SK-N-DZ (cell line): ENCODE measurements around the gene KRT7. TPM values are rescaled to one million over a fixed set of nuclear protein-coding genes. Genes with fewer than 3 reads are reported as not detected.

Source experiments
- DNase-seq: peaks from one replicate; pipeline ENCODE4 v3.0.0-alpha.2; 2015; ENCODE audit warnings: low spot score
- polyA plus RNA-seq, 2 experiments: library from polyadenylated mRNA; depleted of rRNA; stranded (reverse); fragments of >200 nt; gene quantifications; 2 replicates each; pipeline ENCODE4 v1.2.3, GENCODE V29; 2014

KRT7 gene
- not detected in 2 replicates for polyA plus RNA-seq (2014; cell fraction: cytosol; rRNA removed)
- not detected in 2 replicates for polyA plus RNA-seq (2014; cell fraction: nucleus; rRNA removed)

DNA sequence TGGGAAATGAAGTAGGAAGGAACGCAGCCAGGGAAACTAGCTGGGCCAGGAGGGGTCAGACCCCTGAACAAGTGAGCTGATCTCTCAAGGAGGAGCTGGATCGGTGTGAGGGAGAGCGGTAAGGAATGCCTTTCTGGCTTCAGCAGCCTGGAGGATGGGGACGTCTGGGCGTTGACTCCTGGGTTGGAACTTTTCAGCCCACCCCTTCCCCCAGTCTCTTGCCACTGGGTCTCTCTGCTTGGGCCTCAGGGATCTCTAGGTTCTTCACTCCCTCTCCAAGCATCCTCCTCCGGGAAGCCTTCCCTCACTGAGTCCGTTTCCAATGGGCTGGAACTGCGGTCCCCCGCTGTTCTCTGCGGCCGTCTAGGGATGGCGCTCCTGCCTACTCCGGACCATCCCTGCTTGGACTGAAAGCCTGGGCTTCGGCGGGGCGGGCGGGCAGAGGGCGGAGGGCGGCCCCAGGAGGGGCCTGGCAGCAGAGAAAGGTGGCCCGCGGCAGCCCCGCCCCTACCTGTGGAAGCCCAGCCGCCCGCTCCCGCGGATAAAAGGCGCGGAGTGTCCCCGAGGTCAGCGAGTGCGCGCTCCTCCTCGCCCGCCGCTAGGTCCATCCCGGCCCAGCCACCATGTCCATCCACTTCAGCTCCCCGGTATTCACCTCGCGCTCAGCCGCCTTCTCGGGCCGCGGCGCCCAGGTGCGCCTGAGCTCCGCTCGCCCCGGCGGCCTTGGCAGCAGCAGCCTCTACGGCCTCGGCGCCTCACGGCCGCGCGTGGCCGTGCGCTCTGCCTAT lies at the start of gene KRT7:
Gene KRT7 (plus strand): TSS at position 570 of the 788 bp plus-strand sequence. CDS start 54 bp downstream, at position 624.
- no peak for DNase-seq

DNA sequence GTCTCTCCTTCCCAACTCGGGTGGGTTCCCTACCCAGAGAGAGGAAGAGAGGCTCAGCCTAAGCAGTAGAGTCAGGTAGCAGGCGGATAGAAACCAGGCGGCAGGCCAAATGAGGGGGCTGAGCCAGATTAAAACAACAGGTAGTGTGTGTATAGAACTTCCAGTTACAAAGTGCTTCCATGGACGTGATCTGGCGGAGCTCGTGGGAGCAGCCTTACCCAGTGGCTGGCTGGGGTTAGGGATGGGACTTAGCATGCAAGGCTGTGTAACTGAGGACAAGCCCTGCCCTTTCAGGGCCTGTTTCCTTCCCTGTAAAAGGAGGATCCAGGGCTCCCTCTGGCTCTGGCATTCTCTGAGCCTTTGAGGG lies 49.5 kb upstream of the KRT7 start:
- DNase-seq = no peak

DNA sequence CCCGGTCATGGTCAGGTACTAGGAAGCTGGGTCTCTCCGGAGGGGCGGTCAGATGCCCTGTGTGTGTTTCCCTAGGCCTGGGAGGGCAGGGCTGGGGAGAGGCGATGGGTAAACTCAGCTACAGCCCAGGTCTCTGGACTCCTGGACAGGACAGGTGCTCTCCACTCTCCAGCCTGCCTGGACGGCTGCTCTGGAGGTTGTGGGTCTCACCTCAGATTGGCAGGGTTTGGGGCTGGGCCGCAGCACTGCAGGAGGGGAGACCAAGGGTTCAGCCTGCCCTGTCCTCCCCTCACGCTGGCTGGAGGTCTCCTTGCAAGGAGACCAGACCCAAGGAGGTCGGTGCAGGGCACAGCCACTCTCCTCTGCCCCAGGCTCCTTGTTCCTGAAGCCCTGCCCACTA lies 49.1 kb upstream of the KRT7 start:
- DNase-seq = no peak

DNA sequence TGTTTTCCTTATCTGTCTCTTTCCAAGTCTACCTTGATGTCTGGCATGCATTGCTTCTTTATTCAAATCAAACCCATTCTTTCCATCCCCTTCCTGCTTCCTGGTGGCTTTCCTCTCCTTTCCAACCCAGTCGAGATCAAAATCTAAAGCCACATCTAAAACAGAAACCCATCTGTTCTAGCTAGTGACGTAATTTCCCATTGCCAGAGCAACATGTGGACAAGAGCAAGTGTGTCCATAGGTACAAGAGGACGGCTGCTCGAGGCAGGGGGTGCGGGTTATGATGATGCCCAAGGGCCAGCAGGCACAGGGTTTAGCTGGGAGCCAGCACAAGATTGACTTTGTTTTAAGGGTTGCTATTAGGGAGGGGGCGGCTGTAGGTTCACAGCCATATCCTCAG lies 48.2 kb upstream of the KRT7 start:
- no peak for DNase-seq

DNA sequence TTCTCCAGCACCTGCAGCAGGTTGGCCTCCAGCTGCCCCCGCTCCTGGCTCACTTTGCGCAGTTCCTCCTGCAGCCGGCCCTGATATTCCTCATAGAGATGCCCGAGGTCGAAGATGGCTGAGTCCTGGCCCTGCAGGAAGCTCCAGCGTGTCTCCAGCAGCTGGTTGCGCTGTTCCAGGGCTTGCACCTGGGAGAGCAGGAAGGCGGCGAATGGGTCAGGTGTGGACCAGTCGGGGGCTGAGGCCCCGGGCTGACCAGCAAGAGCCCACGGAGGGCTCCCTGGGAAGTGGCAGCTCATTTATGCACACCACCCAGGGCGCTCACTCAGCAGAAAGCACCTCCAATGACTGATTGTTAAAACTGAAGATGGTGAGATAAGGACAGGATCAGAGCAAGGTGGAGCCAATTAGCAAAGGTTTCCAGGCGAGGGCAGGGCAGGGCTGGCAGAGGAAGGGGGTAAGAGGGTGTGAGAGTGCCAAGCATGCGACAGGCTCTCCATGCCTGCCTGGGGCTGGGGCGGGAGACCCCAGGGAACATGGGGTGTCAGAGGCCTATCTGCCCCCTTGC lies 47.6 kb upstream of the KRT7 start:
- DNase-seq = no peak

DNA sequence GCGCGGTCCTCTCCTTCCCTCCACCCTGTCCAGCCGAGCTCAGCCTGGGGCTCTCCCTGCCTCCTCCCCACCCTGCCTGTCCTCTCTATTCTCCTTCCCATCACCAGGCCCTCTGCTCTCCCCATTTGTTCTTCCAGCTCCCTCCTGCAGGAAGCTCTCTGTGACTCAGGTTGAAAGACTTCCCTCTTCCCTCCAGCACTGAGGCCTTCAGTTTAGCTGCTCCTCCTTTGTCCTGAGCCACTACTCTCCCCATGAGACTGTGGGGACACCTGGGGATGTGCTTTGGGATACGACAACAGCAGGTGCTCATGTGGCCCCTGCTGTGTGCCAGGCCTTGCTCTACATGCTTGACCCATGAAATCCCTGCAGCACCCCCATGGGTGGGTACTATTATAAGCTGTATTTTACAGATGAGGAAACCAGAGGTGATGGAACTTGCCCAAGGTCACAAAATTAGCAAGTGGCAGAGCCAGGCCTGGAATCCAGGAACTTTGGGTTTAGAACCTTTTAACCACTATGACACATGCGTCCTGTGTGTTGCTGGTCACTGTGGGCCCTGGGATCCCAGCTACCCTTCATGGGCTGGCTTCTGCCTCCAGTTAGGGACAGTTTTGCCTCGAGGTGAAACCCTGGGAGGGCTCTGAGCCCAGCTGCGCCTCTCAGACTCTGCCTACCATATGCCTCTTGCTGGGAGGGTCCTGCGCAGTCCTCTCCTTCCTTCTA lies 46.8 kb upstream of the KRT7 start:
- no peak for DNase-seq

DNA sequence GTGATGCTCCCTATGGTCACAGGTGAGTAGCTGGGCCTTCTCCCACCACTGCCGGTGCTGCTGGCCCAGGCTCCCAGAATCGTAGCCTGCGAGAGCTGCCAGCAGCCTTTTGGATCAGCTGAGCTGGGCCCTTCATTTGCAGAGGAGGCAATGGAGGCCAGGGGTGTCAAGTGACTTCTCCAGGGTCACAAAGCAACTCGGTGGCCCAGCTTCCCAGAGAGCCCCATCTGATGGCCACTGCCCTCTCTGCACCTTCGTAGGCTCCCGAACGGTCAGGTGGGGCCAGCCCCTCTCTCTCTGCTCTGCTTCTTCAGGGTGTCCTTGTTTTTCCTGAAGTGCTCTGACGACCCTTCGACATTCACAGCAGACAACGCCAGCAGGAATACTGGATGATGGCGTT lies 45.8 kb upstream of the KRT7 start:
- DNase-seq = no peak

DNA sequence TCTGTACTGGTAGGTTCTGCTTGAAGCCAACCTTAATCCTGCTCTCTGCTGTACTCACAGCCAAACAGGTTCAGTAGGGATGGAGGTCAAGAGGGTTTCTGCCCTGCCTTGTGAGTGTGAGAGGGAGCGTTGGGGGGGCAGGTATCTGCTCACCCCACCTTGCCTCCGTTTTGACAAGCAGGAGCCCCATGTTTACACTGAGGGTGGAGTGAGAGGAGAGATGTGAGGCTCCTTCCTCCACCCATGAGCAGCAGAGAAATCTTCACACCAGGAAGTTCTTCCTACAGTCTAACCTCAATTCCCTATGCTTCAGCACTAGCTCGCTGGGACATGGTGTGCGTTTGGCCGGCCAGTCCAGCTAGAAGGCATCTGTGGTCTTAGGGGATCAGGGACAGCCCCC lies 45.4 kb upstream of the KRT7 start:
- no peak for DNase-seq

DNA sequence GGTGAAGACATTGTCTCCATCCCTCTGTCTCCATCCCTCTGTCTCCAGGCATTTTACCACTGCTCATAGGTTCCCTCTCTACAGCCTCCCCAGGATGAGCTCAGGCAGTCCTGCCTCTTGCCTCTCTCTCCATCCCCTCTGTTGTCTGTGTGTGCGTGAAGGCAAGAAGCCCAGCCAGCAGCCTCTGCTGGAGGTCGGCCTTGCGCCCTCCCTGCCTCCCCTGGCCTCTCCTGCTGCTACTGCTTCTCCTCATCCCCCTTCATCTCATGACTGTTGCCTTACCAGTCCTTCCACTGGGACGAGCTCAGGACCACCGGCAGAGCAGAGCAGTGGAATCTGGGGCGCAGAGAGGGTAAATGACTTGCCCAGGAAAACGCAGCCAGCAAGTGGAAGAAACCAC lies 44.4 kb upstream of the KRT7 start:
- DNase-seq = no peak

DNA sequence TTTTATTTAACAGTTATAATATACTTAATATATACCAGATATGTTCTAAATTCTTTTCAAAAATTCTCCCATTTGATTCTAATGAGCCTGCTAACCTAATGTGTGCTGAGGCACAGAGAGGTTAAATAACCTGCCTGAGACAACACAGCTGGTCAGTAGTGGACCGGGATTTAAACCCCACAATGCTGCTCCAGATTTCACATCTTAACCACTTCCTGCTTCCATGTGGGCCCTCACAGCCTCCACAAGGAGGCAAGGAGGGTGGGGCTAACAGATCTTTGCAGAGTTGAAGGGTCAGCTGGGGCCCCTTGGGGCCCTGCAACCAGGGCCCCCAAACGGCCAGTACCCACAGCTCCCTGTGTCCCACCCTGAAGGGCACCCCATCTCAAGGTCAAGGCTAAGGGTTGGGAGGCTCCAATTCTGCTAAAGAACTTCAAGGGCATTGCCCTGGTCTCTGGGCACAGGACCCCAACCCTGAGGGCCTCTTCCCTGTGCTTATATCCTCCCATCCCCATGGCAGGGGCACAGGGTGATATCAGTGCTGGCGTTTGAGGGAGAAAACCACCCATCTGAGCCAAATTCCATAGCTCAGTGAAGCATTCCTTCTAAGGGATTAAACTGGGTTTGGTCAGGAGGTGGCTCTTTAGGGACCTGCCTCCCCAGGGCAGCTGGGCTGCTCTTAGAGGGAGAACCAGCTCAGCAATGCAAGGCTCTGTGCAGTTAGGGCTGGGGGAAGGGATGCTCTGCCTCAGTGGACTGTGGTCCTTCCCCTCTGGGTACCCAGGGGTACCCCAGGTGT lies 43.5 kb upstream of the KRT7 start:
- DNase-seq = no peak

DNA sequence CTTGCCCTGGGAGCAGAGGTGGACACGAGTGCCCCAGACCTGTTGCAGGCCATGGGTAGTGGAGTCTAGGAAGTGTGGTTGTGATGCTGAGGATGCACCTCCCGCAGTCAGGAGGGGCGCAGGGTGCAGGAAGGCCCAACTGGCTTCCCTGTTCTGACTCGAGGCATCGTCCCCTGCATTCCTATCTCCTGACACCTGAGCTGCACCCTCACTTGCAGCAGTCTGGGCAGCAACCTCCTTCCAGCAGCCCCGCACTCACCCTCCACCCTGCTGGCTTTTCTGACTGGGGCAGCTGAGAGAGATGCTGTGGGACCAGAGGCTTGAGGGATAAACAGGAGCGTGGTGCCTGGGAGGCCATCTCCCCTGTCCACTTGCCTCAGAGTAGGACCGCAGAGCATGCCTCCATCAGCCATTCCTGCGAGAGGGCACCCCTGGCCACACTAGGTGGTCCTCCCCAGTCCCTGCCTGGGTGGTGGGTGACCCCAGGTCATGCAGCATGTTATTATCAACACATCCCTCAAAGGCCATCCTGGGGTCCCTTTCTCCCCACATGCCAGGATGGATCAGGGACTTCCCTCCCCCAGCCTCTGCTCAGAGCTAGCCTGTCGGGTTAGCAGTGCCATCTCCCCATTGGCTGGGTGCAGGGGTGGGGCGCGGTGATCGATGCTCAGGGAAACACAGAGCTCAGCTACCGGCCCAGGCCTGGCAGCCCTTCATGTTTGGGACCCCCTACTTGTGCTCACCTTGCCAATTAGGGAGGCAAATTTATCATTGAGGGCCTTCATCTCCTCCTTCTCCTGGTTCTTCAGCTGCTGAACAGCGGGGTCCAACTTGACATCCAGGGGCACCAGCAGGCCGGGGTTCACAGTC lies 41.9 kb upstream of the KRT7 start:
- no peak for DNase-seq

DNA sequence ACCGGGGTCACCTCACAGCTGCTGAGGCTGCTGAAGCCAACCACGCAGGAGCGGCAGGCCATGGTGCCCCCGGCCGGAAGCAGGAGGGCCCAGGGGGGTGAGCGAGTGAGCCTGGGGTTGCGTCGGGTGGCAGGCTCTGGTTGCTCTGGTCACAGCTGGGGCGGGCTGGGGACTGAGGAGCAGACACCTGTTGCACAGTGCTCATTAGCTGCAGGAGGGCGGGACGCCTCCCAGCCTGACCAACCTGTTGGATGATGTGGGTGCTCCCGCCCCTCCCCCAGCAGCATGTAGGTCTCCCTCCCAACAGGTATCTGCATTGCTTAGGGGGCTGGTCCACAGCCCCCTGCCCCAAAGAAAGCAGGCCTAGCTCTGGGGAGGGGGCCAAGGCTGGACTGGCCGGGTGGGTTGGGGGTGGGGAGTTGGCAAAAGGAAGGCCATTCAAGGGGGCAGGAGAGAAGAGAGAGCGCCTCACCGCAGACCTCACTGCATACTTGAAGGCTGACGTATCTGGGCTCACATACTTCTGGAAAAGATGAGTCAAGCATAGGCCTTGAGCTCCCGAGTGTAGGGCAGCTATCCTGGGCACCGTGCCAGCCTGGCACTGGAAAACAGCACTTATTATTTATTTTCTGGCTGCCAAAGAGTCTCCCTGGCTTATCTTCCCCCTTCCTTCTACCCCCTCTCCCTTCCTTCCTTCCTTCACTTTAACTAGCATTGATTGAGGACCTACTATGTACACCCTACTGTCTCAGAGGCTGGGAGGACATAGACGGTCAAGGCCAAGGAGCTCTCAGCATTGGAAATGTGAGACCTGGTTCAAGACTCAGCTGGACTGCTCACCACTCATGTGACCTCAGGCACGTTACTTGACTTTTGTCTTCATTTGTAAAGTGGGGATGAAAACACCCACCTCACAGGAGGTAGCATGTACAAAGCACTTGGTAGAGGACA lies 40.9 kb upstream of the KRT7 start, which contains the start of gene KRT80:
Gene KRT80 (minus strand): TSS at position 174 of the 951 bp plus-strand sequence. CDS start 112 bp downstream, at position 62.
- no peak for DNase-seq

DNA sequence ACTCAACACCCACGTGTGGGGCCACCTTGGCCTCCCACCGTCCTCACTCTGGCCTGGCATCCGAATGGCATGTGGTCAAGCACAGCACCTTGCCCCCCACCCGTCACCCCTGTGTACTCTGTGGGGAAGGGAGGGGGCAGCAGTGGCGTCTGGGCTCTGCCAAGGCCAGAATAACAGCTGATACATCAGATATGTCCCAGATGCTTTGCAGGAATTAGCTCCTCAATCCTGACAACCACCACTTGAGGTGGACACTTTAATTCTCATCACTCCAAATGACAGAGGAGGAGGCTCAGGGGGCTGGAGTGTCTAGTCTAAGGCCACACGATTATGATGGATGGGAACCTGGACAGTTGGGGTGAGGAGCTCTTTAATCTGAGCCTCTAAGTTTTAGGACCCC lies 39.5 kb upstream of the KRT7 start:
- no peak for DNase-seq

DNA sequence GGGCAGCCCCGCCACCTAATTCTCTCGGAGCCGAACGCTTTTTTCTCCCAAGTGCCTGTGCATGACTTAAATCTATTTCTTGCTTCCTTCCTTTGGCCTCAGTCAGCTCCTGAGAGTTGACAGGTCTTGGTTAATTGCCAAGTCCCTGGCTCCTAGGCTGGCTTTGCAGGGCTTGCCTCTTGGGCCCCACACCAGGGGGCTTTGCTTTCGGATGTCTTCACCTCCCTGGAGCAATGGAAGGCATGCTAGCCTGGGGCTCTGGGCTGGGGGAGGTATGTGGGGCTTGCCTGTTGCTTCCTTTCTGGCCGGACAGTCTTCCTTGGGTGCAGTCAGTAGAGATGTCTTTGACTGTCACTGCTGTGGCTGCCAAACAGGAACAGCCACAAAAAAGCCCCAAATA lies 39.1 kb upstream of the KRT7 start:
- DNase-seq = no peak

DNA sequence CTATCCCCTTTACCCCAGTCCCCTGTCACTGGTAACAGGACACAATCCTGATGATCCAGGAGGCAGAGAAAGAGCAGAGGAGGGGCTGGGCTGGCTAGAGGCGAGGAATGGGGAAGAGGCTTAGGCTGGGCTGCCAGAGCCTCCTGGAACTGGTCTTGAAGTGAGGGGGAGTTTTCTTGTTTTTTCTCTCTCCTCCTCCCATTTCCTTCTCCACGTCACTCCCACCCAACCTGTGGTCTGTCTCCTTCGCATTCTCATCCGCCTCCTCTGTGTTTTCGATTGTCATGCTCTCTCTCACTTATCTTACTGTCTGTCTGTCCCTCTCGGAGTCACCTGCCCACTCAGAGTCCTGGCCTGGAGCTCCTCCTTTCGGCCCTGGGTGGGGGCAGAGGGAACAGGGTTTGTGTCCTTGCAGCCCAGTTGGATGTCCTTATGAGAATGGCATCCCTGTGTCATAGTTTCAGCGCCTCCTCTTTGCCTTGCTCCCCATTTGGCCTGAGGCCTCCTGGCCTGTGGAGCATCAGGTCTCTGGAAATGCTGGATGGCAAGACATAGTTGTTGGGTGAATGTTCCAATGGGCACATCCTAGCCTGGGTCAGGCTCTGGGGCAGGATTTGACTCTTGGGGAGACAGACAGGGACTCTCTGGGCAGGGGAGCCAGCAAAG lies 37.8 kb upstream of the KRT7 start:
- DNase-seq = no peak

DNA sequence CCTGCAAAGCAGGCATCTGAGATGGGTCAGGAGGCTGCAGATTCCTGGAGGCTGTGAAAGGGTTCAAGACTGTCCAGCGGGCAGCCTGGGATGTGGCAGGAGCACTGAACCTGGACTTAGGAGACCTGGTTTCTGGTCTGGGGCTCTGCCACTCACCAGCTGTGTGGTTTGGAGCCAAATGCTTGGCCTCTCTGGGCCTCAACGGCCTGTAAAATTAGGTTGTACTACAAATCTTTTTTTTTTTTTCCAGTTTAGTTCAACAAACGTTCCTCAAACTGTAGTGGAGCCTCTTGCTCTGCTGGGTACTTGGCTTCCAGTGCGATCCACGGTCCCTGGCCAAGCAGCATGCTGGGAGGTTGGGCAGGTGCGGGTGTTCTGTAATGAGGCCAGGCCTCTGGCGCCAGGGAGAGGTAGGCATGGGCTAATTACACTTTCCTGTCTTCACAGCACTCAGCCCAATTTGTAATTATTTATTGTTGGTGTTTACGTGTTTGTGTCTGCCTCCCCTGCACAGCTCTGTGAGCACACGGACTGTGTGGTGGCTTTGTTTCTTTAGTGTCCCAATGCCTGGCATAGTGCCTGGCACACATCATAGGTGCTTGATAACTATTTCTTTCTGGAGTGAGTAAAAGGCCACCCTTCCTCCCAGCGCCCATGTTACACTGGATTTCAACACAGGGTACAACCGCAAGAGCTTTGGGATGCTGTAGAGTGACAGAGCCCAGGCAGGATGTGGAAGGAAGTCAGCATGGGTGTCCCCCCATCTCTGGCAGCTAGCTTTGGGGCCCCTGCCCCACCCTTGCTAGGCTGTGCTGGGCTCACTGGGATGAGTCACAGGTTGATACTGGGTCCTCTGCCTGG lies 35.4 kb upstream of the KRT7 start:
- DNase-seq = no peak

DNA sequence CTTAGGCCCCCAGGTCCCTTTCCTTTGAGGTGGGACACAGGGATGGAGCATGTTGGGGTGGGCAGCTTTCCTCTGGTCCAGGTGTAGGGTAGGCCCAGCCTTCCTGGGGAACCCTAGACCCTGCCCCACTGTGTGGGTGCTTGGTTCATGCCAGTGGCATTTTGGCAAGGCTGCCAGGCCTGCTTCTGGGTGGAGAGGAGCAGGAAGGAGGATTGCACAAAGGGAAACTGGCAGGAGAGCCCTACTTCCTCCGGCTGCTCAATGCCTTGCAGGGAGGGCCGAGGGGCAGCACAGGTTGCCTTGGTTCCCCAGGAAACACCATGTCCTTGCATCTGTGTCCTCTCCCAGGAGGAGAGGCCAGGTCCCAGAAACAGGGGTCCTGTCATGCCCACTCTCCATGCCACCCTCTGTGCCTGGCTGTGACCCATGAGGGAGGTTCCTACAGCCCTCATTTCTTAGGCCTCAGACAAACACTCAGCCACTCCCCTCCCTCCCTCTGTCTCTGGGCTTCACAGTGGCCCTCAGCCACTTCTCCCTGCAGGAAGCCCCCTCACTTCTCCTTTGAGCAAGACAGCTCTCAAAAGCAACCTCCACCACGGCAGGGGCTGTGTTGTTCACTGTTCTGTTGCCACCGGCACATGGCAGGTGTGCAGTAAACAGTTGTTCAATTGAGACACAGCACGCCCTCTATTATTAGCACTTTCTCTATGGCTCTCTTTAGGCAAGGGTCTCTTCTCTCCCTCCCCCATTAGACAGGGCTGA lies 34.4 kb upstream of the KRT7 start:
- DNase-seq = no peak
